Endothelial cell (in vitro differentiated cells): ENCODE data around the gene GALNT2. TPM values are rescaled to one million over a fixed set of nuclear protein-coding genes. Genes with fewer than 3 reads are reported as not detected.

Source experiments
- DNase-seq: peaks from one replicate; pipeline ENCODE4 v3.0.0; 2021; ENCODE audit warnings: low spot score
- H3K27ac Mint-ChIP-seq: one replicate; pipeline ENCODE4 v1.8.0; 2021; ENCODE audit warnings: mixed read lengths, inconsistent platforms; ENCODE audit not compliant: unreplicated experiment
- H3K27me3 Mint-ChIP-seq: one replicate; pipeline ENCODE4 v1.8.0; 2021; ENCODE audit warnings: mild to moderate bottlenecking, moderate library complexity, mixed read lengths, inconsistent platforms; ENCODE audit not compliant: unreplicated experiment
- H3K36me3 Mint-ChIP-seq: one replicate; pipeline ENCODE4 v1.8.0; 2021; ENCODE audit warnings: mild to moderate bottlenecking, low read depth, mixed read lengths, inconsistent platforms; ENCODE audit not compliant: unreplicated experiment
- H3K4me1 Mint-ChIP-seq: one replicate; pipeline ENCODE4 v1.8.0; 2021; ENCODE audit warnings: mild to moderate bottlenecking, mixed read lengths, inconsistent platforms; ENCODE audit not compliant: unreplicated experiment
- H3K4me3 Mint-ChIP-seq: one replicate; pipeline ENCODE4 v1.8.0; 2021; ENCODE audit warnings: mild to moderate bottlenecking, mixed read lengths, inconsistent platforms; ENCODE audit not compliant: unreplicated experiment
- H3K9me3 Mint-ChIP-seq: one replicate; pipeline ENCODE4 v1.8.0; 2021; ENCODE audit warnings: mixed read lengths, inconsistent platforms; ENCODE audit not compliant: unreplicated experiment
- CTCF ChIP-seq: fragments of 200-600 bp; sonication (generic); IDR thresholded peaks from one replicate; pipeline ENCODE4 v1.5.0; 2021; ENCODE audit warnings: antibody characterized with exemption; ENCODE audit not compliant: unreplicated experiment
- total RNA-seq: library from RNA; stranded (reverse); fragmentation: NEBNext Ultra II Directional; extraction: Animal tissue kit (Norgen Biotek cat#: 25700); gene quantifications from one replicate; pipeline ENCODE4 v1.2.1, GENCODE V29; 2021; ENCODE audit not compliant: unreplicated experiment

The GALNT2 gene
- total RNA-seq, 1 donor from 2014 or later, result 74.8 TPM

GRCh38 chr1:230152999-230153398 is 86.0 kb downstream of the GALNT2 start:
- no peak for DNase-seq
- no peak overlapping the region for H3K4me3 Mint-ChIP-seq
- TF ChIP-seq CTCF, result no peak
- peaks cover 4% of the 10 kb centered on the region for H3K4me1 Mint-ChIP-seq
- no peak overlapping the region for H3K27ac Mint-ChIP-seq
- H3K36me3 Mint-ChIP-seq, result peaks cover 3% of the 10 kb centered on the region
- peaks cover 3% of the 10 kb centered on the region for H3K9me3 Mint-ChIP-seq
- H3K27me3 Mint-ChIP-seq, result peaks cover 2% of the 10 kb centered on the region

- peaks cover 3% of the 10 kb centered on the region for H3K27me3 Mint-ChIP-seq
- H3K36me3 Mint-ChIP-seq, result peaks cover 3% of the 10 kb centered on the region
- no peak overlapping the region for H3K4me3 Mint-ChIP-seq
- TF ChIP-seq CTCF, result no peak
- DNase-seq, result no peak
- H3K27ac Mint-ChIP-seq, result no peak overlapping the region
- H3K4me1 Mint-ChIP-seq, result peaks cover 4% of the 10 kb centered on the region
- H3K9me3 Mint-ChIP-seq, result peaks cover 4% of the 10 kb centered on the region
Observed at GRCh38 chr1:230153641-230154296, 86.7 kb downstream of the GALNT2 start.

DNA sequence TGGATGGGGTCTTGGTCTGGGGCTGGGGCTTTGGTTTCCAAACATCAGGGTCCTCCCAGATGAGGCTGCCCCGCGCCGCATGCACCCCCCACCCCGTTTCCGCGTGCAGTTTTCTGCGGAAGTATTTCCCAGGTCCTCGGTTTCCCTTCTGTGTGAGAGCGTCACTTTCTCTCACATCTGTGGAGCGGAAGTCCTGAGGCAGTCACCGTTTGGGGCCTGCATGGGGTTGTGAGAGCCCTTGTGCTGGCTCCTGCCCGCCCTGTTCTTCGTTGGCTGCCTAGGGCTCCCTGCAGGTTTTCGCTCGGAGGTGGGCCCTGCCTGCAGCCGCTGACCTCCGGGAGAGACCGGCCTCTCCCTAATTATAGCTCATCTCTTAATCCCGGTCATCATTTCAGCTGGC is 88.0 kb downstream of the GALNT2 start:
- Mint-ChIP-seq H3K36me3 (peaks cover 3% of the 10 kb centered on the region), H3K4me3 (no peak overlapping the region), H3K4me1 (peaks cover 5% of the 10 kb centered on the region), H3K27me3 (peaks cover 3% of the 10 kb centered on the region), H3K9me3 (peaks cover 4% of the 10 kb centered on the region), H3K27ac (no peak overlapping the region)
- DNase-seq, result no peak
- no peak for TF ChIP-seq CTCF

DNA sequence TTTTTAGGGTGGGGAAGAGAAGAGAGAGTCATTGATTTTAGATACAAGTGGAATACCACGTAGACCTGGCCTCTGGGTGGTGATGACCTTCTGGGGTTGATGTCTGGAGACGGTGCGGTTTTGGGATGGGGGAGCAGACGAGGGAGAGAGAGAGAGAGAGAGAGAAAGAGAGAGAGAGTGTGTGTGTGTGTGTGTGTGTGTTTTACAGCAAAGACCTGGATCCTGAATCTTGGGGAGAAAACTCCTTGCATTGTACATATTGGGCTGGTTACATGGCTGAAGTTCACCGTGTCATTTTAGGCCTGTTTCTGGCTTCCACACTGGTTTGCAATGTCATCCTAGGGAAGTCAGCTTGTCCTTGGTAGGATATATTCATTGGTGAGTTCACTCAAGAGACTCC is 89.0 kb downstream of the GALNT2 start:
- no peak for DNase-seq
- peaks cover 4% of the 10 kb centered on the region for H3K9me3 Mint-ChIP-seq
- H3K36me3 Mint-ChIP-seq, result peaks cover 3% of the 10 kb centered on the region
- peaks cover 10% of the 10 kb centered on the region for H3K4me1 Mint-ChIP-seq
- no peak for TF ChIP-seq CTCF
- no peak overlapping the region for H3K27ac Mint-ChIP-seq
- H3K4me3 Mint-ChIP-seq, result no peak overlapping the region
- H3K27me3 Mint-ChIP-seq, result peaks cover 3% of the 10 kb centered on the region

DNA sequence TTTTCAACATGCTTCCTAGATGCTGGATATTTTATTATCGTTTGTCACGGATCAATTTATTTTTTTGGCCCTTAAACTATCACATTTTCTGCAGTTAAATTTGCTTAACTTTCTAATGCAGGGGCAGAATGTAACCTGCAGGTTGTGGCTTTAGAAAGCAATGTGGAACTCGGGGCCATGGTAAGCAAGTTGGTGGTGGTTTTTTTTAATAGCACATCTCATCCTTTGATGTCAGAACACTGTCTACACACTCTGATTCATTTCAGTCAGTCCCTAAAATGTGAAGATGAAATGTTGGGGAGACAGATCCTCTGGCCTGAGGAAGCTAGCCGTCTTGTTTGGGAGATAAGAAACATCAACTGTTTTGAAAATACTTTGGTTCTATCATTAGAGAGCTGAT is 89.5 kb downstream of the GALNT2 start:
- no peak for TF ChIP-seq CTCF
- H3K9me3 Mint-ChIP-seq, result peaks cover 4% of the 10 kb centered on the region
- peaks cover 3% of the 10 kb centered on the region for H3K27me3 Mint-ChIP-seq
- peaks cover 3% of the 10 kb centered on the region for H3K36me3 Mint-ChIP-seq
- H3K27ac Mint-ChIP-seq, result no peak overlapping the region
- H3K4me1 Mint-ChIP-seq, result peaks cover 12% of the 10 kb centered on the region
- no peak for DNase-seq
- H3K4me3 Mint-ChIP-seq, result no peak overlapping the region
